Middle frontal gyrus (tissue), 1 donor: ENCODE results near the gene IGF2BP2.
"Not testable (repeated sequence)": the region's sequence is repeated elsewhere in the genome, so short reads cannot be mapped to it uniquely, and the experiment has no call there.

Experiments used
- DNase-seq: peaks from one replicate; pipeline ENCODE4 v3.0.0-alpha.2; 2015; ENCODE audit warnings: low spot score; ENCODE audit errors: extremely low spot score

IGF2BP2 gene

GRCh38 chr3:185647134-185647879 is 177.5 kb downstream of the IGF2BP2 start:
- DNase-seq, result no peak

- DNase-seq, result no peak
Observed at GRCh38 chr3:185646382-185647133, 178.3 kb downstream of the IGF2BP2 start.

GRCh38 chr3:185645596-185646381 is 179.1 kb downstream of the IGF2BP2 start:
- no peak for DNase-seq

- not testable (repeated sequence) for DNase-seq
Observed at GRCh38 chr3:185645191-185645590, 179.7 kb downstream of the IGF2BP2 start.

- no peak for DNase-seq
Observed at GRCh38 chr3:185640308-185640707, 184.5 kb downstream of the IGF2BP2 start.

- no peak for DNase-seq
Observed at GRCh38 chr3:185639632-185640206, 185.1 kb downstream of the IGF2BP2 start.

GRCh38 chr3:185638651-185639050 is 186.2 kb downstream of the IGF2BP2 start:
- not testable (repeated sequence) for DNase-seq

- DNase-seq, result no peak
Observed at GRCh38 chr3:185637388-185637787, 187.5 kb downstream of the IGF2BP2 start.

GRCh38 chr3:185632996-185633395 is 191.8 kb downstream of the IGF2BP2 start:
- no peak for DNase-seq

GRCh38 chr3:185631508-185632206 is 193.2 kb downstream of the IGF2BP2 start:
- DNase-seq, result no peak

- DNase-seq, result no peak
Observed at GRCh38 chr3:185631108-185631507, 193.7 kb downstream of the IGF2BP2 start.

GRCh38 chr3:185630182-185630622 is 194.6 kb downstream of the IGF2BP2 start:
- no peak for DNase-seq

GRCh38 chr3:185629554-185630181 is 195.2 kb downstream of the IGF2BP2 start:
- no peak for DNase-seq

GRCh38 chr3:185625784-185626183 is 199.1 kb downstream of the IGF2BP2 start:
- DNase-seq, result no peak

GRCh38 chr3:185623939-185624665 is 200.7 kb downstream of the IGF2BP2 start:
- no peak for DNase-seq

- DNase-seq, result no peak
Observed at GRCh38 chr3:185613016-185613415, 211.8 kb downstream of the IGF2BP2 start.

- no peak for DNase-seq
Observed at GRCh38 chr3:185606196-185606595, 218.6 kb downstream of the IGF2BP2 start.

- no peak for DNase-seq
Observed at GRCh38 chr3:185605566-185605965, 219.3 kb downstream of the IGF2BP2 start.

GRCh38 chr3:185595526-185595925 is 229.3 kb downstream of the IGF2BP2 start:
- DNase-seq, result no peak

- no peak for DNase-seq
Observed at GRCh38 chr3:185594073-185594472, 230.8 kb downstream of the IGF2BP2 start.
